HG03064 (cell line): ENCODE measurements around the gene EML6.

Experiments
- ATAC-seq: cut with Tn5 transposase; IDR thresholded peaks from one replicate; pipeline ENCODE4 v1.9.1; 2021; ENCODE audit warnings: low read depth; ENCODE audit not compliant: unreplicated experiment

Gene EML6

DNA sequence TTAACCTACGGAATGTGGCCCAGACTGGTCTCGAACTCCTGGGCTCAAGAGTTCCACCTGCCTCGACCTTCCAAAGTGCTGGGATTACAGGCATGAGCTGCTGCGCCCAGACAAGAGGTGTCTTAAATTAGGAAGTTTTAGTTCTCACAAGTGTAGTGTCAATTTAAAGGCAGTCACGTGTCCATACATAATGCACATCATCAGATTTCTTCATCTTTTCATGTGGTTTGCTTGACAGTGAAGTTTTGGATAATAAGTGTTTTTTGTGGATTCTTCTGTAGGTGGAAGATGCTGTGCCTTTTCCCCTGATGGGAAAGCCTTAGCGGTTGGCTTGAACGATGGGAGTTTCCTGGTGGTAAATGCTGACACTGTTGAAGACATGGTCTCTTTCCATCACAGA, 179.3 kb downstream of the EML6 start:
- ATAC-seq = no peak

DNA sequence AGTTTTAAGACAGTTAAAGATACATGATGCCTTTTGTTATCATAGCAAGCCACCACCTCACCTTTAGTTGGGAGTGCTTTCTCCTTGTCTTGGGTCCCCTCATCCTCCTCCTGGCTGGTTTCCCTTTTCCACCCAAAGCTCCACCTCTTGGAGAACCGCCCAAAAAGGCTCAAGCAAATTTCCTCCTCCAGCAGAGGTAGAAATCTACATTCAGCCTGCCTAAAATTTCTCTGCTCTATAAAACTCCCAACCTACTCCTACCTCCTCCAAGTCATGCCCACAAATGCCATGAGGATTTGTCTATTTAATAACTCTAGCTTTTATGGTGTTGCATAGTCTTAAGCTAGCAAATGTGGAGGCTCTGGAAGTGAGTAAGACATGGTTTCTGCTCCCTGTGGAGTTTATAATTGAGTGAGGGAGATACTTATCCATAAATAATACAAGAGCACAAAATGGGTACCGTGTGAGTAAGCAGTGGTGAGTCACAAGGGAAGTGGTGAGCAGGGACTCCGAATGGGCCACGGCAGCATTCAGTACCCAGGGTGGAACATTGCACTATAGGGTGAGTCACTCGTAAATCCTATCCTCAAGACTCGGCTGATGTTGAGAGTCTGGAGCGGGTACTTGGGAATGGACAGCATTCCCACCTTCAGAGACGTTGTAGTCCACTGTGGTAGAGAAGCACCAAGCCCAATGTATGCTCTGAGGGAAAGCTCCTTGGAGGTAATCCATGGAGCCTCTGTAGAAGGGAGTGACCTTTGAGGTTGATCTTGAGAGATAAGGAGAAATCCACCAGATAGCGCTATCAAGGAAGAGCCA, 180.5 kb downstream of the EML6 start:
- no peak for ATAC-seq

DNA sequence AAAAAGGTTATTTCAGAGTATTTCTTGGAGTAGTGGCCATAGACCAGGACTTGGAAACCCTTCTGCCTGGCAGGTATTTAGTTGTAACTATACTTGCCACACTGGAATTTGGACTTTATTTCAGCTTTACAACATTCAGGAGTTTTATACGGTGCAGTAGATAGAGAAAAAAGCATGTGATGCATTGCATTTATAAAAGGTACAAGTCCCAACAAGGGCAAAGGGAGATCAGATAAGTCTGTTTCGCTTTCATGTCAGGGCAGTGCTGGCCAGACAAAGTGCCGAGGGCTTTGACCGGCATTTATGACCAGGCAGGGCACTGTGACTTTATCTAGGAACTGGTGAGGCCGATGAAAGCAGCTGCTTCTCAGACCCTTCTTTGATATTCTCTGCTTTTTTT, 181.4 kb downstream of the EML6 start:
- no peak for ATAC-seq

DNA sequence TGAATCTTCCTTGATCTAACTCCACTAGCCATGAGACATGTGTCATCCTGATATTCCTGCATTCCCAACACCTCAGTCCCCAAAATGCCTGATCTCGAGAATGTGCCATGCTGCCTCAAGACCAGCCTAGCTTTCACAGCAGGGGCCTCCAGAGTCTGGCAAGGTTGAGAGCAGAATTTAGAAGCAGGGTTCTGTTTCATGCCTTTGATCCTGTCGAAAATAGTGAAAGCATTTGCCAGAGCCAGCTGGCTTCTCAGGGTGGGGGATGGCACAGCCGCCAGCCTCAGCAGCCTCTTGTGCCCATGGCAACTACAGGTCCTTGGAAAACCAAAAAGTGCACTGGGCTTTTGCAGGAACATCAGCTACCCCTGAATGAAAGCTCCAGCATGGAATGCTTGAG, 183.3 kb downstream of the EML6 start:
- no peak for ATAC-seq

DNA sequence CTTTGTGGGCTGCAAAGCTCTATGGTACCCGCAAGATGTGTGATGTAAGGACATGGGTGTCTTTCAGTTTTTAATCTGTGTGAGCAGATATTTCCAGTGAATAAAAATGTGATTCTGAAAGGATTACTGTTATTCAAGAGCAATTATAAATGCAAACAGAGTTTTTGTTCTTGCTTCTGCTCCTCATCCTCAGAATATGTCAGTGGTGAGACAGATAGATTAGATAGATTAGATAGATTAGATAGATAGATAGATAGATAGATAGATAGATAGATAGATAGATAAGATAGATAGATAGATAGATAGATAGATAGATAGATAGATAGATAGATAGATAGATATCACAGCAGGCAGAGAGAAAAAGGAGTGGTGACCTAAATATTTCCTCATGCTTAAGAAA, 184.2 kb downstream of the EML6 start:
- ATAC-seq = no peak

DNA sequence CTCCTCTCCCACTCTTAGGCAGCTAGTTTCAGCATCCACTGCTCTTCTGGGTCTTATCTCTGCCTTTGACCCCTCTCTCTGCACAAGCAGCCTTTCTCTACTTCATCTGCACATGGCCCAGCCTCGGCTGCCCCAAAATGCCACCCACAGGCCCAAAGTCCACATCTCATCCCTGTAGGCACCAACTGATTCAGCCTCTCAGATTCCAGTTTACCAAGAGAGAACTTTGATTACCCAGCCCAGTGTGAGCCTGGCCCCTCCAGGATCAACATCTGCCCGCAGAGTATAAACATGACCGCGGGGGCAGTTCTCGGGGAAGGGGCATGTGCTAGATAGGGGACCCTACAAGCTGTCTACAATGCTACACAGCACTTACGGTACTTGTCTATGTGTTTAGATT, 185.1 kb downstream of the EML6 start:
- ATAC-seq = no peak

DNA sequence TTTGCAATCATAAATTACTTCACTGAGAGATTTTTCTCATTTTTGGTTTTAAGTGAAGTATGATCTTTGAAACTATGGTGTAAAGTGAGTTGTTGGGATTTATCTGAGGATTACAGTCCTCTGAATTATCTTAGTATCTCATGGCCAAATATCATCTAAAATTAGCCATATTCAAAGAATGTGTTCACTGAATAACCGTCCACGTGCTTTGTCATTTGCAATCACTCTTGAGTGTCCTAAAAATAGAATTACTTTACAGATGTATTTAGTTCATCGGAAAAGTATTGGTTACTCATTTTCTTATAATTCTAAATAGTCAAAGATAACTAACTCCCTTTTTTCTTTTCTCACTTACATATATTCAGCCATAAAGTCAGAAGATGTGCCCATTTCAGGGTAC, 185.5 kb downstream of the EML6 start:
- no peak for ATAC-seq

DNA sequence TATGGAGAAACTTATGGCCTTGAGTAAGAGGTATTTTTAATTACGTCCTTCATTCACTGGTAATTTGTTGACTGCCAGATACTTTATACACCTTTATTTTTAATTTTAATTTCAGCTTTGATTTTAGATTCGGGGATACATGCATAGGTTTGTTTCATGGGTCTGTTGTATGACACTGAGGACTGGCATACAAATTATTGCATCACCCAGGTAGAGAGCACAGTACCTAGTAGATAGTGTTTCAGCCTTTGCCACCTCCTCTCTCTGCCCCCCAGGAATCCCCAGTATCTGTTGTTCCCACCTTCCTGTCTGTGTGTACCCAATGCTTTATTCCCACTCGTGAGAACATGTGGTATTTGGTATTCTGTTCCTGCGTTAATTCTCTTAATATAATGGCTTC, 188.8 kb downstream of the EML6 start:
- no peak for ATAC-seq

DNA sequence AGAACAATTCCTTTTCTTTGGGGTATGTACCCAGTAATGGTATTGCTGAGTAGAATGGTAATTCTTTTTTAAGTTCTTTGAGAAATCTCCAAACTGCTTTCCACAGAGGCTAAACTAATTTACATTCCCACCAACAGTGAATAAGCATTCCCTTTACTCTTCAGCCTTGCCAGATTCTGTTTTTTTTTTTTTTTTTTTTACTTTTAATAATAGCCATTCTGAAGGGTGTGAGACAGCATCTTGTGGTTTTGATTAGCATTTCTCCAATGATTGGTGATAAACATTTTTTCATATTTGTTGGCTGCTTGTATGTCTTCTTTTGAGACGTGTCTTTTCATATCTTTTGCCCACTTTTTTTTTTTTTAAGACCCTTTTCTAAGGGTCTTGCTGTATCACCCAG, 189.4 kb downstream of the EML6 start:
- no peak for ATAC-seq

DNA sequence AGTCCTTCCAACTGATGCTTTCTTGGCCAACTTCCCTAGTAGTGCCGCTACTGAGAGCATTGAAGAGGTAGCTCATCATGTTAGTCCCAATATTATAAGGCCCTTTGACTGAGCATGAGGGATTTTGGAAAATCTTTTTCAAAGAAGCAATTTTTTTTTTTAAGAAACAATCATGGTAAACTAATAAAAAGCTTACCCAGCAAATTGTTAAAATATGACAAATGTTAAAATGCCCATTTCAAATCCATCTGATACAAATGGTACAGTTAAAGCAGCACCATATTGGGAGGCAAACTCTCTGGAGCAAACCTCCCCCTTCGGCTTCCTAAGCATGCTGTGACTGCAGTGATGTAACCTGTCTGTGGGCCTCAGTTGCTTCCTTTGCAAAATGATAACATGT, 191.2 kb downstream of the EML6 start:
- ATAC-seq = no peak

DNA sequence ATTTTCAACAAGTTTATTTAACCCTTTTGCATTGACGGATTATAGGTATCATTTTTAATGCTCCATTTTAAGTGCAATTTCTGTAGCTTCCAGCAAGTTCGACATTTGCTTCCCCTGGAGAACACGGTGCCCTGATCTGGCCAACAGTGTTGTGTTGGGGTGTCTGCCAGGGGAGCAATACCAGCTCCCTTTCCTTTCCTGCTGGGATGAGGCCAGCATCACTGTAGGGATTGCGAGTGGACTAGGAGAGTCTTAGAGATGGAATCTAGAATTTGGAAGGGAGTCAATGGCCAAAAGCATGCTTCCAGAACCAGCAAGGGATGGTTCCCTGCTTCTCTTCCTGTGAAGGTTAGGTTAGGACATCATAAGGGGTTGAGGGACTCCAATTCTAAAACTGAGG, 191.6 kb downstream of the EML6 start:
- no peak for ATAC-seq

DNA sequence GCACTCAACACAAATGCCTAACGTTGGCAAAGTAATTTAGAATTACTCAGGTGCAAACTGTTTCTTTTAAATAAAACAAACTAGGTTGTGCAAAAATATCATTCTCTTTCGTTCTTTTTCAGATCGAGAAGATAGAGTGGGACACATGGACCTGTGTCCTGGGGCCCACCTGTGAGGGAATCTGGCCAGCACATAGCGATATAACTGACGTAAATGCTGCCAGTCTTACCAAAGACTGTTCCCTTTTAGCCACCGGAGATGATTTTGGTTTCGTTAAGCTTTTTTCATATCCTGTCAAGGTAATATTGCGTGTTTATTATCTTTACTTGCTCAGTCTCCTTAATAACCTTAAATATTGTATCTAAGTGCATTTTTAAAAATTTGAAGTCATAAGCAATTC, 193.2 kb downstream of the EML6 start:
- no peak for ATAC-seq

DNA sequence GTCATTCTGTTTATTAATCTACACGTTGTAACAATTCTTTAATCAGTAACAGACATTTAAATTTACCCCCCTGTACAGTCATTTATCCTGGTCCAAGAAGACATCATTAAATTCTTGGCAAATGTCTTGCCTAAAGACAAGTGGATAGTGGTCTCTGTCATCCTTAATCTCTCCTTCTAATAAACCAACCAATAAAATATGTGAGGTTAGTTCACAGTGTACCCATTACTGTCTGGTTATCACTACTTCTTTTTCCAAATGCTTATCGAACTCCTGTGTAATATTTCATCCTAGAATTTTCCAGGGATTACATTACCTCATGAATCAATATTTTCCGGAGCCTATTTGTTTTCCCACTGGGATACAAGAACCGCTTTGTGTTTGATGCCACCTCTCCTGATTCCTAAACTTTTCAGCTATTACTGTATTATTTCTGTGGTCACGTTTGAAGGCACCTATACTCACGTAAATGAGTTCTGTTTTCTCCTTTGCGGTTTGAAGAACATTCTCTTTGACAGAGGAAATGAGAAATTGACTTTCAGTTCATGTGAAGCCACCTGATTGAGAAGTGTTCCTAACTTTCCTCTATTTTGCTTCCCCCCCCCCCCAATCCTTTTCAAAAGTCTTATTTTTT, 195.3 kb downstream of the EML6 start:
- no peak for ATAC-seq

DNA sequence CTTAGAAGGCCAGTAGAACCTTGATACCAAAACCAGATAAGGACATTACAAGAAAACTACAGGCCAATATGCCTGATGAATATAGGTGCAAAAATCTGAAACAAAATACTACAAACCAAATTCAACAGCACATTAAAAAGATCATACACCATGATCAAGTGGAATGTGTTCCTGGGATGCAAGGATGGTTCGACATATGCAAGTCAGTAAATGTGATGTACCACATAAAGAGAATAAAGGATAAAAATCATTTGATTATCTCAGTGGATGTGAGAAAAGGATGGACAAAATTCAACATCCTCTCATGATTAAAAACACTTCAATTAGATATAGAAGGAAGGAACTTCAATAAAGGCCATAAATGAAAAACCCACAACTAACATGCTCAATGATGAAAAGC, 197.2 kb downstream of the EML6 start:
- no peak for ATAC-seq

DNA sequence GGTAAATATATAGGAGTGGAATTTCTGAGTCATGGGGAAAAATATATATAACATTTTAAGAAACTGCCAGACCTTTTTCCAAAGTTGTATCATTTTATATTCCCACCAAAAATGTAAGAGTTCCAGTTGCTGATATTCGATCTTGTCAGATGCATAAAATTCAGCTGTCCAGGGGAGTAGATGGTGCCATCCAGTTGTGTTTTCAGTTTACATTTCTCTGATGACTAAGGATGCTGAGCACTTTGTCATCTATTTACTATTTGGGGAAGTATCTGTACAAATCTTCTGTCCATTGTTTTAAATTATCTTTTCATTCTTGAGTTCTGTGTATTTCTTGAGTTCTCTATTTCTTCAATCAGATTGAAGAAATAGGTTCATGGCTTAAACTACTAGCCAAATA, 200.7 kb downstream of the EML6 start:
- ATAC-seq = no peak

DNA sequence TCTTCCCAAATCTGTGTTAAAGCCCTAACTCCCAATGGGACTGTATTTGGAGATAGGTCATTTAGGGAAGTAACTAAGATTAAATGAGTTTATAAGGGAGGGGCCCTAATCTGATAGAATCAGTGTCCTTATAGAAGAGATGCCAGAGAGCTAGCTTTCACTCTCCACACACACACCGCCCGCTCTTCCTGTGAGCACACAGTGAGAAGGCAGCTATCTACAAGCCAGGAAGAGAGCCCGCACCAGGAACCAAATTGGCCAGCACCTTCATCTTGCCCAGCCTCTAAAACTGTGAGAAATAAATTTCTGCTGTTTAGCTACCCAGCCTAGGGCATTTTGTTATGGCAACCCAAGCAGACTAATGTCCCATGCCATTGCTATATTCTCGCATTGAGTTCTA, 201.6 kb downstream of the EML6 start:
- ATAC-seq = no peak

DNA sequence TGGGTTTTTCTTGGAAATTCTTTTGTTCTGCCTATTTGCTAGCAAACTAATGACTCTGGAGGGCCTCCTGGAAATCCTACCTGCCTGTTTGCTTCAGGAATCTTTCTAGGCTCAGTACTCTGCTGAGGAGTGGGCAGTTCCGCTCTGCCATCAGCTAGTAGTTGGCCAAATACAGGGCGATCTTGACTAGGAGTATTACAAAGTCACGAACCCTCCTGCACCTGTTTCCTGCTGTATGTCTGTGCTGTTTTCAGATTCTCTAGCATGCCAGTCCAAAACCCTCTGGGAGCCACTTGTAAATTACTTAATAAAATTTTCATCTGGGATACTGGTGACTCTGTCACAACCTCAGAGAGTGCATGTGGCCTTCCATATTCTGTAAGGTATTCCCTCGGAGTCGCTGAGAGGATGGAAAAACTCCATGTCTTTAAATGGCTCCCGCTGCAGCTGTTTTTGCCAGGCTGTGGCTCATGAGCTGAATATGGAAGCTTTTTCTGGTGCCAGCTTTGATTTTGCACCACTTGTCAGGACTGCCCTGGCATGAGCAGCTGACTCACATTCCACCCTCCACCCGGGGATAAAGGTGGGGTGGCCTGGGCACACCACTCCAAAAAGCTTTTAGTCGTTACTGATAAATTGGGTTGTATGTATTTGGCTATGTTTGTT, 203.8 kb downstream of the EML6 start:
- no peak for ATAC-seq

DNA sequence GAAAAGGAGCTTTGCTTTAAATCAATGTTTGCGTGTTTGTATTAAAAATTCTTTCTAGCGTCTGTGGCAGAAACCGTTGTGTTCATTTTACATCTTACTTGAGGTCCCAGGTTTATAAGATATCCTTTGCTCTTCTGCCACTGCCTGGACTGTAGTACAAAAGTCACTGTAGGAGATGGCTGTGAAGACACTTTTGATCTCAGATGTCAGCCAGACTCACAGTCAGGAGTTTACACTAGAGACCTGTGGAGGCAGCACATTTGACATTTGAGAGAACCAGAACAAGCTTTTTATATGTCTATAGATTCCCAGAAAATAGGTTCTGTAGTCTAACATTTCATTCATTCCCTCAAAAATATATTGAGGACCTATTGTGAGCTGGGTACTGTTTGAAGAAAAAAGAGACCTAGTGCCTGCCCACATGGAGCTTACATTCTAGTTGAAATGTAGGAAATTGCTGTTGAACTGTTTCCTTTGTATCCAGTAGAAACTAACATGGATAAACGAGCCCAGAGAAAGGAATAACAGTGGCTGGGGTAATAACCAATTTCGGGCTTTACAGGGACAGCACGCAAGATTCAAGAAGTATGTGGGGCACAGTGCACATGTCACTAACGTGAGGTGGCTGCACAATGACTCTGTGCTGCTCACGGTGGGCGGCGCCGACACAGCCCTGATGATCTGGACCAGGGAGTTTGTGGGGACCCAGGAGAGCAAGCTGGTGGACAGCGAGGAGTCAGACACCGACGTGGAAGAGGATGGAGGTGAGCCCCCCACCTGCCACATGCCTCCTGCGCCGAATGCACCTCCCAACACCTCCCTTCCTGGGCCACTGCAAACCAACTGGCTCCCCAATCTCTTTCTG, 204.5 kb downstream of the EML6 start:
- ATAC-seq = no peak

DNA sequence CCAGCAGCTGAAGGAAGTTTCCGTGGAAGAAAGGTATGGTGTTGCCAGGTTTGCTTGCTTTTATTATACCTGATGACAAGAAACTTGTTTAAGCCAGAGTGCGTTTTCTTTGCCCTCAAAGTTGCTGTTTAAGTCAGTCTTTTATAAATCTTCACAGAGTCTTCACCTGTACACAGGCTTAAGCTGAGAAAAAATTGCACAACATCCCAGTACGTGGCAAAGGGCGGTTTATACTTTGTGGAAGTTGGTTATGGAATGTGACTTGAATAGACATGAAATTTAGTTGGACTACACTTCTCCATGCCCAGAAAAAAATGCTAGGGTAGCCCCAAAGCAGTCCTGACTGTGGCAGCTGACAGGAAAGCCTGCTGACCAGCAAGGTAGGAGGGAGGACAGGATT, 205.3 kb downstream of the EML6 start:
- no peak for ATAC-seq

DNA sequence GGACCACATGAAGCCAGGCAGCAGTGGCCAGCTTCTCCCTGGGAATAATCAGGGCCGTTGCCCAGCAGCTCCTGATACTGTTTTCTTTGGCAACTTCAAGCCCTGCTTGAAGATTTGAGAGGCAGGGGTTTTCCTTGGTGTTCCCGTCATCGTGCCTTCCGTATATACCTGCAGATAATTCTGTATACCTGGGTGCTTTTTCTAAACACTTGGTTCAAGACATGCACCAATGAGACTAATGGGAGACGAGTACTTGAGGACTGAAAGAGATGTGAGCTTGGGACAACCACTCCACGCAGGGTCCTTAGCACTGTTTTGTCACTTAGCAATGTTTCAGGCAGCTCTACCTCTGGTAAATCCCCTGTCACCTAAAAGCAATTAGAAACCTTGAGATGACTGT, 208.0 kb downstream of the EML6 start:
- no peak for ATAC-seq

DNA sequence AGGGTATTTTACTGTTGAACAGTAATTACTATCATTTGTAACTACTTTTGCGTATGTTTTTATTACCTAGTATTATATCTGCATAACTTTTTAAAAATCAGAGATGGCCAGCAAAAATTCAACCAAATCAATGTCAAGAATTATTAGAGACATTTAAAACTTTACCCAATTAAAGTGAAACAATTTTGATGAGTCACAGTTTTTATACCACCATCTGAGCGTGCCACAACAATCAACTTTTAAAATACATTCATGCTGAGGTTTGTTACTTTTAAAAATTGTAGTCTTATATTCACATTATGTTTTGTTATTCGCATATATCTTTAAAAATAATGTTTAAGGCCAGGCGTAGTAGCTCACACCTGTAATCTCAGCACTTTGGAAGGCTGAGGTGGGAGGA, 211.9 kb downstream of the EML6 start:
- ATAC-seq = no peak
